Renal pelvis (tissue), 4 donors: Measurements from ENCODE around the gene ZRANB3. TPM values are rescaled to one million over a fixed set of nuclear protein-coding genes. Genes with fewer than 3 reads are reported as not detected.

ENCODE experiments used
- DNase-seq: peaks from one replicate; pipeline ENCODE4 v3.0.0-alpha.2; 2013
- polyA plus RNA-seq, 3 donors: library from polyadenylated mRNA; unstranded; fragments of 120-200 nt; gene quantifications; one replicate each; pipeline ENCODE4 v1.2.1, GENCODE V29; 2013; ENCODE audit not compliant: insufficient read length in 3 of 3

The ZRANB3 gene
- polyA plus RNA-seq, 3 donors = 8.4 to 11.1 (median 10.9) TPM

- DNase-seq = no peak
Observed at GRCh38 chr2:135252805-135253458, 278.1 kb downstream of the ZRANB3 start.

- no peak for DNase-seq
Observed at GRCh38 chr2:135248611-135249010, 282.4 kb downstream of the ZRANB3 start.

GRCh38 chr2:135246711-135247270 lies 284.2 kb downstream of the ZRANB3 start:
- DNase-seq = no peak

GRCh38 chr2:135245071-135245470 lies 285.9 kb downstream of the ZRANB3 start:
- no peak for DNase-seq

- DNase-seq = no peak
Observed at GRCh38 chr2:135238651-135239050, 292.4 kb downstream of the ZRANB3 start.

- no peak for DNase-seq
Observed at GRCh38 chr2:135230150-135230549, 300.9 kb downstream of the ZRANB3 start.

GRCh38 chr2:135227386-135227785 lies 303.6 kb downstream of the ZRANB3 start:
- DNase-seq = no peak

GRCh38 chr2:135226961-135227360 lies 304.1 kb downstream of the ZRANB3 start:
- no peak for DNase-seq

- DNase-seq = no peak
Observed at GRCh38 chr2:135225781-135226180, 305.2 kb downstream of the ZRANB3 start.

GRCh38 chr2:135219226-135219625 lies 311.8 kb downstream of the ZRANB3 start:
- DNase-seq = no peak

- DNase-seq = no peak
Observed at GRCh38 chr2:135218426-135218825, 312.6 kb downstream of the ZRANB3 start.

- no peak for DNase-seq
Observed at GRCh38 chr2:135212757-135213156, 318.3 kb downstream of the ZRANB3 start.

- DNase-seq = no peak
Observed at GRCh38 chr2:135208016-135208415, 323.0 kb downstream of the ZRANB3 start.

- no peak for DNase-seq
Observed at GRCh38 chr2:135203944-135204343, 327.1 kb downstream of the ZRANB3 start.

GRCh38 chr2:135202751-135203150 lies 328.3 kb downstream of the ZRANB3 start:
- DNase-seq = peak; percentile 60

GRCh38 chr2:135198481-135198880 lies 332.5 kb downstream of the ZRANB3 start:
- DNase-seq = peak; percentile 27

GRCh38 chr2:135190799-135191198 lies 340.2 kb downstream of the ZRANB3 start:
- no peak for DNase-seq

- DNase-seq = no peak
Observed at GRCh38 chr2:135189148-135189547, 341.9 kb downstream of the ZRANB3 start.

GRCh38 chr2:135187270-135187669 lies 343.7 kb downstream of the ZRANB3 start:
- no peak for DNase-seq

- DNase-seq = no peak
Observed at GRCh38 chr2:135186054-135186453, 345.0 kb downstream of the ZRANB3 start.

- no peak for DNase-seq
Observed at GRCh38 chr2:135183822-135184221, 347.2 kb downstream of the ZRANB3 start.

- no peak for DNase-seq
Observed at GRCh38 chr2:135182601-135183000, 348.4 kb downstream of the ZRANB3 start.

- no peak for DNase-seq
Observed at GRCh38 chr2:135182190-135182589, 348.8 kb downstream of the ZRANB3 start.

GRCh38 chr2:135179689-135180088 lies 351.3 kb downstream of the ZRANB3 start:
- no peak for DNase-seq
